DND-41 (cell line): Measurements from ENCODE around the gene OTOS.

ENCODE experiments used
- EZH2 ChIP-seq: IDR thresholded peaks from 3 replicates; pipeline ENCODE4 v1.6.1; 2012; ENCODE audit warnings: borderline replicate concordance, low read depth, mild to moderate bottlenecking, moderate library complexity, low read length, inconsistent platforms; ENCODE audit not compliant: severe bottlenecking
- TF ChIP-seq, protein P1 (sequence below): IDR thresholded peaks from 2 replicates; pipeline ENCODE4 v1.5.1; 2012; ENCODE audit warnings: borderline replicate concordance, low read length, moderate library complexity, mild to moderate bottlenecking; ENCODE audit not compliant: poor library complexity, severe bottlenecking; ENCODE audit errors: extremely low read depth

- TF ChIP-seq EZH2 = no peak
- TF ChIP-seq, protein P1, sequence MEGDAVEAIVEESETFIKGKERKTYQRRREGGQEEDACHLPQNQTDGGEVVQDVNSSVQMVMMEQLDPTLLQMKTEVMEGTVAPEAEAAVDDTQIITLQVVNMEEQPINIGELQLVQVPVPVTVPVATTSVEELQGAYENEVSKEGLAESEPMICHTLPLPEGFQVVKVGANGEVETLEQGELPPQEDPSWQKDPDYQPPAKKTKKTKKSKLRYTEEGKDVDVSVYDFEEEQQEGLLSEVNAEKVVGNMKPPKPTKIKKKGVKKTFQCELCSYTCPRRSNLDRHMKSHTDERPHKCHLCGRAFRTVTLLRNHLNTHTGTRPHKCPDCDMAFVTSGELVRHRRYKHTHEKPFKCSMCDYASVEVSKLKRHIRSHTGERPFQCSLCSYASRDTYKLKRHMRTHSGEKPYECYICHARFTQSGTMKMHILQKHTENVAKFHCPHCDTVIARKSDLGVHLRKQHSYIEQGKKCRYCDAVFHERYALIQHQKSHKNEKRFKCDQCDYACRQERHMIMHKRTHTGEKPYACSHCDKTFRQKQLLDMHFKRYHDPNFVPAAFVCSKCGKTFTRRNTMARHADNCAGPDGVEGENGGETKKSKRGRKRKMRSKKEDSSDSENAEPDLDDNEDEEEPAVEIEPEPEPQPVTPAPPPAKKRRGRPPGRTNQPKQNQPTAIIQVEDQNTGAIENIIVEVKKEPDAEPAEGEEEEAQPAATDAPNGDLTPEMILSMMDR = no peak
Measured at GRCh38 chr2:240124651-240125030, 15.8 kb downstream of the OTOS start.
